GM21576 (cell line): ENCODE measurements around the gene SCAMP1.
A peak's percentile ranks its signal among the peaks of the same experiment; 100 is the strongest.
"Not testable (repeated sequence)": the region's sequence is repeated elsewhere in the genome, so short reads cannot be mapped to it uniquely, and the experiment has no call there.

ENCODE experiments used
- ATAC-seq: cut with Tn5 transposase; IDR thresholded peaks from one replicate; pipeline ENCODE4 v1.9.1; 2021; ENCODE audit warnings: mild to moderate bottlenecking, moderate library complexity; ENCODE audit not compliant: unreplicated experiment

SCAMP1 gene, protein sequence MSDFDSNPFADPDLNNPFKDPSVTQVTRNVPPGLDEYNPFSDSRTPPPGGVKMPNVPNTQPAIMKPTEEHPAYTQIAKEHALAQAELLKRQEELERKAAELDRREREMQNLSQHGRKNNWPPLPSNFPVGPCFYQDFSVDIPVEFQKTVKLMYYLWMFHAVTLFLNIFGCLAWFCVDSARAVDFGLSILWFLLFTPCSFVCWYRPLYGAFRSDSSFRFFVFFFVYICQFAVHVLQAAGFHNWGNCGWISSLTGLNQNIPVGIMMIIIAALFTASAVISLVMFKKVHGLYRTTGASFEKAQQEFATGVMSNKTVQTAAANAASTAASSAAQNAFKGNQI

DNA sequence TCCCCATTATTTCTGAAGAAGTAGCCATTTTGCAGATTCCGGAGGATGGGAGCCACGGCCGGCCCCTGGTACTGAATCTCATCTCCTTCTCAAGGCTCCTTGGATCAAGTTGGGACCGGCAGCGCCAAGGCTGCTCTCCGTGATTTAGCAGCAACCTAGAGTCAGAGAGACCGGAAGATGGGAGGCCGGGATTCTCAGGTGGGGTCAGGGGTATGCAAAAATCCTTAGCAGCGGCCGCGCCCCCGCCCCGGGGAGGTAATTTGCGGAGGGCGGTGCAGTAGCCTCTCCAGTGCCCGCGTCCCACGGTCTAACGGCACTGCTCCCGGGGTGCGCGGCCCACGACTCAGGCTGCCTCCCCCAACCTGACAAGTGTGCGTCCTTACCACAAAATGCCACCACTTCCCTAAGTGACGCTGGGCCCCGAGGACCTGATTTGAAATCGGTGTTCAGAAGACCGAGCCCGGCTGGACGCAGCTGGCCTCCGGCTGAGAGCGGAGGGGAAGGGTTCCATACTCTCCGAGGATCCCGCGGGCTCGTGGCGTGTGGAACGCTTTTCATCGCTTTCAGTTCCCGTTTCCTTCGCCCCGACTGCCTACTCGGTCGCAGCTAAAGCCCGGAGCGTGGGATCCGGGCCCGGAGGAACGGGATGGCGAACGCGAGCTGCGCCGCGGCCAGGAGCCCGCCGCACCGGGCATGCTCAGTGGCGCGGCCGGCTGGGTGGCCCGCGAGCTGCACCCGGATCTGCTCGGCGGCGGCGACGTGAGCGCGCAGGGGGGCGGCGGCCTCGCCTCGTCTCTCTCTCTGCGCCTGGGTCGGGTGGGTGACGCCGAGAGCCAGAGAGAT, at the start of gene SCAMP1:
SCAMP1 (plus strand) TSS at position 787 of the 843 bp plus-strand sequence; CDS start at position 842, 55 bp downstream.
- ATAC-seq: peak; percentile 76

GRCh38 chr5:78317515-78317914, 42.9 kb upstream of the SCAMP1 start:
- no peak for ATAC-seq

- ATAC-seq: no peak
These were observed 42.1 kb upstream of the SCAMP1 start for GRCh38 chr5:78318337-78318736.

DNA sequence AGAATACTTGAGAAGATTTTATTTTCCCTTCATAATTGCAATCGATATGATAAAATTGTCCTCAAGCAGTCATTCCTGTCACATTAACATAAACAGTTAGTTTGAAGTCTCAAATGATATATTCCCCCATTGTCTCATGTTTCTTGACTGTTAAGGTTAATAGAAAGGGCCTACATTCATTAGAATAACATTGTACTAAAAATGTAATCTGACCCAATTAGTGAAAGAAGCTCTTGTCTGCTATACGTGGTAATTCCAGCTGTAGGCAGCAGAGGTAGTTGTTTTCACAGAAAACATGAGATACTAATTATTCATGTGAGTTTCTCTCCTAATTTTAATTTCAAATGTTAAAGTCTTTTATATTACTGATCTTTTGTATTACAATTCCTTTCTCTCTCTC, 40.0 kb upstream of the SCAMP1 start:
- no peak for ATAC-seq

DNA sequence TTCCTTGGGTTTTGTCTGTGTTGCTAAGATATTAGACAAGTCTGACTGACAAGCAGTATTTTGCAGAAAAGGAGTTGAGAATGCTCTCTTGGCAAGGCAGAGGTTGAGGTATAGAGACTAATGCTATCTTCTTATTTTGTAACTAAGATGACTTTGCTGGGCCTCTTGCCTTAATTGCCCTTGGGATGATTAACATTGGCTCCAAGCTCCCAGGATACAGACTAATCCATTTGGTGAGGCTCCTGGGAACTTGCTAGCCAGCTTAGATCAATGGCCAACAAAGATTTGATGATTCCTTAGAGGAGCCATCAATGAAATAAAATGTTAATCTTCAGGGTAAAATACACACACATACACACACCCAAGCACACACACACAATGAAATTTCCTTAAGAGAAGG, 37.2 kb upstream of the SCAMP1 start:
- no peak for ATAC-seq

- ATAC-seq: no peak
These were observed 33.5 kb upstream of the SCAMP1 start for GRCh38 chr5:78326930-78327329.

DNA sequence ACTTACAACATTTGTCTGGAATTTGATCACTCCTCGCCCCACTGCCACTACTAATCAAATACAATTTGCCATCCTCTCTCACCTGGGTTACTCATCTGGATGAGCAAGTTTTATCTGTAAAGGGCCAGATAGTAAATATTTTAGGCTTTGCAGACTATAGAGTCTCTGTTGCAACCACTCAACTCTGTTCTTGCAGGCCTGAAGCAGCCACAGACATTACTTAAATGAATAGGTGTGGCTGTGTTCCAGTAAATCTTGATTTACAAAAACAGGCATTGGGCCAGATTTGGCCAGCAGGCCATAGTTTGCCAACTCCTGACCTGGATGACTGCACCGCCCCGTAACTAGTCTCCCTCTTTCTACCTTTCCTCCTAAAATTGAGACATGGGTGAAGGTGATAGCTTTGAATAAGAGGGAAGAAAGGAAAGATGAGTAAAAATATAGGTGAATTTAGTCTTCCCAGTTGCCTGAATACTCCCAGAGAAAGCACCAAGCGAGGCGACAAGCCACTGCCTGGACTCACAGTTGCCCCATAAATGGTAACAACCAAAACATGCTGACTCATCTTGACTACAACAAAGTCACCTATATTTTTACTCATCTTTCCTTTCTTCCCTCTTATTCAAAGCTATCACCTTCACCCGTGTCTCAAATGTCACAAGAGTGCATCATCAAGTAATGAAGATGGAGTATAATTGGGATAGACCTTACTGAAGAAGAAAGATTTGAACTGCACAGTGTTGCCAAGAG, 32.5 kb upstream of the SCAMP1 start:
- ATAC-seq: no peak

GRCh38 chr5:78328585-78329173, 31.7 kb upstream of the SCAMP1 start:
- no peak for ATAC-seq

DNA sequence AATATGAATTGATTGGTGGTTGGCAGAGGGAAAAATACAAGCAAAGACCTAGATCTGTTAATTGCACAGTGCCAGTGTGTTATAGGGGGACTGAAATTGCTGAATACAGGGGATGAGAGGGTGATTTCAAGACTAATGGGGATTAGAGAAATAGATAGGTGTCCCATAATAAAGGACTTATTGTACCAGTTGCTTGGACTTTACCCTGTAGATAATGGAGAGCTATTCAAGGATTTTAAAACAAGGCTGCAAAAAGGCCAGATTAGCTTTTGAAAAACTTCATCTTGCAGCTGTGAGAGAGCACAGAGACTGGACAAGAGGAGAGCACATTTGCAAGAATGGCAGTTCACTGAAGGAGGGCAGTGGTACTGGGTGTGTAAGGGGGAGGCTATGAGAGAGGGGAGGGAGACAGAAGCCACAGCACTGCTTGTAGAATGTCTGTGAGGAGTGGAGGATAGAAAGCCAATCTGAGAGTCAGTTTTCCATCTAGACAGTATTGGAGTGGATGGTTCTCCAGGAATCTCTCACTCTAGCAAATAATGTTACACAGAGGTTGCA, 28.8 kb upstream of the SCAMP1 start:
- ATAC-seq: no peak

- no peak for ATAC-seq
These were observed 25.6 kb upstream of the SCAMP1 start for GRCh38 chr5:78334811-78335210.

DNA sequence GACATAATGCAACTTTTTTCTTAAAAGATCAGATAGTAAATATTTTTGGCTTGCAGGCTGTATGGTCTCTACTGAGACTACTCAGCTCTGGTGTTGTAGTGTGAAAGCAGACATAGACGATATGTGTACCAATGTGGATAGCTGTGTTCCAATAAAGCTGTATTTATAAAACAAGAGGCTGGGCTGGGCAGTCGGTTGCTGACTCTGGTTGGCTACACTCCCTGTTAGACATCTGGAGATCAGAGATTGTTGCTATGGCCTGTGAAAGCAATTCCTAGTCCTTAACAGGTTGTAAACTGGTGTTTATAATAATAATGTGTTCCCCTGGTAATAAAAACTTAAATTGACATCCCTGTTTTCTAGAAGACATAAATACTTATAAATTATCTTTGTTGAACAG, 24.4 kb upstream of the SCAMP1 start:
- ATAC-seq: no peak

DNA sequence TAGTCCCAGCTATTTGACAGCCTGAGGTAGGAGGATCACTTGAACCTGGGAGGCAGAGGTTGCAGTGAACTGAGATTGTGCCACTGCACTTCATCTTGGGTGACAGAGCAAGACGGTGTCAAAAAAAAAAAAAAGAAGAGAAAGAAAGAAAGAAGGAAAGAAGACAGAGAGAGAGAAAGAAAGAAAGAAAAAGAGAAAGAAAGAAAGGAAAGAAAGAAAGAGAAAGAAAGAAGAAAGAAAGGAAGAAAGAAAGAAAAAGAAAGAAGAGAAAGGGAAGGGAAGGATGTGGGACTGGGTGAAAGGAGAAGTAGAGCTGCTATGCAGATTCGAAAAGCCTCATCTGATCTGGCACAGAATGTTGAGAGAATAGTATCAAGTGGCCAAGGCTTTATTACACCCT, 23.7 kb upstream of the SCAMP1 start:
- ATAC-seq: no peak

- ATAC-seq: no peak
These were observed 20.6 kb upstream of the SCAMP1 start for GRCh38 chr5:78339617-78340436.

DNA sequence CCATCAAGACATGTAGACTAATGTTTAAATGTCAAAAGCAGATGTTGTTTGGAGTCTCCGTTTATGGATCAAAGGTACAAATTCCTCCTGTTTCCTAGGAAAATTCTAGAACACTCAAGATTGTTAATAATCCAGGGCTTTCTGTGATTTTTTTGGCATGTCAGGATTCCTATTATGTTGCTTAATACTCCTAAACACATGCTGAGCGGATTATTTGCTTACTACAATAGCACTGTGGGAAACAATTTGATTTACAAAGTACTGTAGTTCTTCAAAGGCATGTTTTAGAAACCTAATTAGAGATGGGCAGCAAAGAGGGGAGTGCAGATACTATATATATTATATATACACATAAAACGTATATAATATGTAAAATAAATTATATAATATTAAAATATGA, 19.0 kb upstream of the SCAMP1 start:
- ATAC-seq: no peak

- no peak for ATAC-seq
These were observed 14.9 kb upstream of the SCAMP1 start for GRCh38 chr5:78345485-78345884.

DNA sequence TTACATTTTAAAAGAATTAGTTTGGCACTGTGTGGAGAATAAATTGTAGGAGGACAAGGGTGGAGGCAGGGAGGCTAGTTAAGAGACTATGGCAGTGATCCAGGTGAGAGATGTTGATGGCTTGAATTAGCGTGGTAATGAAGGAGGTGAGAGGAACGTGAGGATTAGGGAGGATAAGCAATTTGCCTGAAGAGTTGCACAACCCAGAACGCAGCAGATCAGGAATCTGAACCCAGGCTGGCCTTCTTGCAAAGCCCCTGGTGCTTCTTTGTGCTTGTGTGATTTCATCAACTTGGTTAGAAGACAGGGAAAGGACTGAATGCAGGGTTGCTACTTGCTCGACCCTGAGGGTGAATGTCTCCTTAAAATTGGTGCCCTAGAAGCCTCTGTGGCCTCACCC, 6.9 kb upstream of the SCAMP1 start:
- ATAC-seq: no peak

DNA sequence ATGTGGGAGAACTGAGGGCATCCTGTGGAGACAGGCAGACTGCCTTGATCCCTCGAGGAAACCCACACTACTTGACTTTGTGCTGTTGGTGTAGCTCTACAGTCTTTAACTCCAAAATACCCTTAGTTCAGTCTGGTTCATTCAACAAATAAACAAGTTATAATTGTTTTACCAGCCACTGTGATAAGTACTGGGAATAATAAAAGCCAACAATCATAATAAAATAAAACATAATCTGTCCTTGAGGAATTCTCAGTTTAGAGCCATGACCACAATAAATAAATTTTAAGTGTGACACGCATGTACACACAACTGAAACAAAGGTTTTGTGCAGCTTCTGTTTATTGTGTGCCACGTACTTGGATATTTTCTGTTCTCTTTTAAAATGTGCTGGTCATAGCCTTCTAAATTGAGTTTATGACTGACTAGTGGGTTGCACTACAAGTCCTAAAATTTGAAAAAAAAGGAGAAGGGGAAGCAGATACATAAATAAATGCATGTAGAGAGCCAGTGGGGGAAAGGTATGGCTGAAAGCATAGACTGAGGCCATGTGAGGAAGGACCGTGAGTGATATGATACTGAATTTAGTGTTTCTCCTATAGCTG, 6.2 kb upstream of the SCAMP1 start:
- no peak for ATAC-seq

GRCh38 chr5:78355561-78355960, 4.9 kb upstream of the SCAMP1 start:
- no peak for ATAC-seq

DNA sequence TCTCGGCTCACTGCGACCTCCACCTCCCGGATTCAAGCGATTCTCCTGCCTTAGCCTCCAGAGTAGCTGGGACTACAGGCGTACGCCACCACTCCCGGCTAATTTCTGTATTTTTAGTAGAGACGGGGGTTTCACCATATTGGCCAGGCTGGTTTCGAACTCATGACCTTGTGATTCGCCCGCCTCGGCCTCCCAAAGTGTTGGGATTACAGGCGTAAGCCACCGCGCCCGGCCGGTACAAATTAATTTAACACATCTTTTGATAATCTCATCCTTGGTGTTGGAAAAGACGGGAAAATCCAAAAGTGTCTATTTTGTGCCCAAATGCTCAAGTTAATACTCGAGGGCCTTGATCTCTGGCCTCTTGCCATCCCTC, 974 bp upstream of the SCAMP1 start:
- ATAC-seq: not testable (repeated sequence)

DNA sequence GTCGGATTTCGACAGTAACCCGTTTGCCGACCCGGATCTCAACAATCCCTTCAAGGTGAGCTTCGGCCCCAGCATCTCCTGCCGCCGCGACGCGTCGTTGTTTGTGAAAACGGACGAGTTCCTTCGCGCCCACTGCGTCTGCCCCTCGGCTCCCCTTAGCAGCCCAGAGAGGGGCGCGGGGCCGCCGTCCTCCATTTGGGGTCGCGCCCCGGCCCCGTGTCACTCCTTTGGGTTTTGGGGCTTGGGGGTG, 182 bp downstream of the SCAMP1 start:
- no peak for ATAC-seq
